ENCODE results near the gene MMP25.

MMP25 gene

GRCh38 chr16:3017794-3018506 lies 28.4 kb upstream of the MMP25 start, which contains the start of gene CLDN6:
CLDN6 (minus strand) TSS chr16:3018183; CDS start chr16:3016021, 2,162 bp downstream.
- DNase-seq: no peak

GRCh38 chr16:3019594-3020246 lies 26.6 kb upstream of the MMP25 start:
- no peak for DNase-seq

- peak; percentile 72 to 79 for DNase-seq
Observed at GRCh38 chr16:3020247-3020603, 26.1 kb upstream of the MMP25 start, which contains the start of gene TNFRSF12A. TNFRSF12A (plus strand) TSS chr16:3020368; CDS start chr16:3020398, 30 bp downstream.

- DNase-seq: no peak
Observed at GRCh38 chr16:3020604-3021448, 25.5 kb upstream of the MMP25 start.

GRCh38 chr16:3021449-3022207 lies 24.7 kb upstream of the MMP25 start:
- DNase-seq: peak in 1 of 2 experiments; percentile 73

- DNase-seq: no peak
Observed at GRCh38 chr16:3022208-3022683, 24.1 kb upstream of the MMP25 start.

GRCh38 chr16:3022684-3023414 lies 23.5 kb upstream of the MMP25 start:
- no peak for DNase-seq

- no peak for DNase-seq
Observed at GRCh38 chr16:3023415-3023668, 23.0 kb upstream of the MMP25 start.

GRCh38 chr16:3023669-3024478 lies 22.5 kb upstream of the MMP25 start, which contains the start of the genes HCFC1R1 and THOC6:
HCFC1R1 (minus strand) TSS chr16:3023942; CDS start chr16:3023941, 1 bp downstream.
THOC6 (plus strand) TSS chr16:3024035; CDS start chr16:3024327, 292 bp downstream.
- DNase-seq: peak; percentile 95 to 99

GRCh38 chr16:3025032-3026002 lies 21.0 kb upstream of the MMP25 start:
- DNase-seq: no peak

- DNase-seq: no peak
Observed at GRCh38 chr16:3026003-3026378, 20.4 kb upstream of the MMP25 start.

GRCh38 chr16:3026609-3027488 lies 19.5 kb upstream of the MMP25 start:
- DNase-seq: no peak

GRCh38 chr16:3027489-3027795 lies 18.9 kb upstream of the MMP25 start:
- DNase-seq: no peak

GRCh38 chr16:3027983-3028715 lies 18.2 kb upstream of the MMP25 start:
- DNase-seq: peak; percentile 93 to 95

GRCh38 chr16:3028716-3029319 lies 17.5 kb upstream of the MMP25 start:
- no peak for DNase-seq

GRCh38 chr16:3029491-3030221 lies 16.7 kb upstream of the MMP25 start:
- no peak for DNase-seq

All from NCI-H187 (cell line).